ENCODE measurements around the gene PATZ1.
A peak's percentile ranks its signal among the peaks of the same experiment; 100 is the strongest.

PATZ1 gene

DNA sequence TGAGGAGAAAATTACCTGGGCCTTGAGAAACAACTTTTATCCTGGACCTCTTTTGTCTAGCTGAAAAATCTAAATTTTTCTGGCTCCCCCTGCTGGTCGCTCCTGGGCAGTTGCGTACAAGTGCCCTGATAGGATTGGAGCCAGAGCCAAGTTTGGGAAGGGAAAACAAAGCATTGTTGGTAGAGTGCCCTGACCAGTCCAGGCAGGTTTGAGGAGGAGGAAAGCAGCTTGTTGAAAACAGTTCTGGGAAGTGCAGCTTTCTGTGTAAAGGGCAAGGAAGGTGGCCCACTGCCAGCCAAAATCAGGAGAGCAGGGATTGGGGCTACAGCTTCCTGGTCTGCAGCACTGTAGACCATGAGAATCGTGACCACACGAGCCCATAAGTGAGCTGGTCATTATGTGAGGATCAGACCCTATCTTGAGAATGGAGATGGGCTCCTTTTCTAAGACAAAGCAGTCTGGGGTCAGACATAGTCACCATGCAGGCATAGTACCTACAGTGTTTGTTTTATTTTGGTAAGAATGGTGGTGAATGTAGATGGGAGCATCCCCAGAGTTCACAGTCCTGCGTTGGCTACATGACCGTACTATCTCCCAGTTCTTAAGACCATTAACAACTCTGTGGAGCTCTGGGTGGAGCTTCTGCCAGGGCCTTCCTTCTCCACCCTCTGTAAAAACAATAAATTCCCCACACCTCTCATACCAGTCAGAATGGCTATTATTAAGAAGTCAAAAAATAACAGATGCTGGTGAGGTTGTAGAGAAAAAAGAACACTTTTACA, 32.6 kb downstream of the PATZ1 start:
- DNase-seq, result peak; percentile 63

DNA sequence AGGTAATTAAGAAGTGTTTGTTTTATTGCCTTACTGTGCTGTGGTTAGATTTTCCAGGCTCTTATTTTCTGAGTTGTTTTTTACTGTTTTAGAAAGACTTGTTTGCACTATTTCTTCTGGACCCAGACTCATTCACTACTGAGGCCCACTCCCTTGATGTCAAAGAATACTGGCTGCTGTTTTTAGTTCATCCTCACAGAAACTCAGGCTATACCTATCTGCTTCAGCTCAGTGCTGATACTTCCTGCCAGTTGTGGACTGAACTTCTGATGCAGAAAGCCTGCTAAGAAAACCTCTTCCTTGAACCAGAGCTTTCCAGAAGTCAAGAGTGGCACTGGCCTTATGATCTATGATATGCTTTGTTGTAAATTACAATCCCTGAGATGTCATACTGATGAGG, 38.0 kb downstream of the PATZ1 start:
- no peak for DNase-seq

DNA sequence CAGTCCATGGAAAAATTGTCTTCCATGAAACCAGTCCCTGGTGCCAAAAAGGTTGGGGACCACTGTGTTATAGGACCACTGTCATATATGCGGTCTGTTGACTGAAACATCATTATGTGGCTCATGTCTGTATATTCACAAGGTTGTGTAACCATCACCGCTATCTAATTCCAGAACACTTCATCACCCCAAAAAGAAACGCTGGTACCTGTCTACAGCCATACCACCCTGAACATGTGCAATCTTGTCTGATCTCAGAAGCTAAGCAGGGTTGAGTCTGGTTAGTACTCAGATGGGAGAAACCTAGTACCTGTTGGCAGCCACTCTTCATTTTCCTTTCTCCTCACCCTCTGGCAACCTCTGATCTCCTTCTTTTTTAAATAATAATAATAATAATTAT, 41.0 kb downstream of the PATZ1 start:
- DNase-seq, result no peak

DNA sequence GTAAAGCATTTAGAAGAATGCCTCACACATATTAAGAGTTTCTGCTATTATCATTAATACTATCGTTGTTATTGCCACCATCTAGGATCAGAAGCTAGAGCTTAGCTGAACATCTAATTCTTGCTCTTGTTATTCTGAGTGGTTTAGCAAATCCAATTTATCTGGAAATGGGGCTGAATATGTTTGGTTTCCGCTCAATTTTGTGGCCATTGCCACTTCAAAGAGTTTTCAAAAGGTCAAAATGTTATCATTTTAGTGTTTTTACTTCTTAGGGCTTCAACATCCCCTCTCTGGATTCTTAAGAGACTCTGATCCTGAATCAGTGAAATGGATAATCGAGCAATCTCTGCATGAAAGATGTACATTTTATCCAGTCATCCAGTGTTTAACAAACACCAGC, 43.6 kb downstream of the PATZ1 start:
- no peak for DNase-seq

DNA sequence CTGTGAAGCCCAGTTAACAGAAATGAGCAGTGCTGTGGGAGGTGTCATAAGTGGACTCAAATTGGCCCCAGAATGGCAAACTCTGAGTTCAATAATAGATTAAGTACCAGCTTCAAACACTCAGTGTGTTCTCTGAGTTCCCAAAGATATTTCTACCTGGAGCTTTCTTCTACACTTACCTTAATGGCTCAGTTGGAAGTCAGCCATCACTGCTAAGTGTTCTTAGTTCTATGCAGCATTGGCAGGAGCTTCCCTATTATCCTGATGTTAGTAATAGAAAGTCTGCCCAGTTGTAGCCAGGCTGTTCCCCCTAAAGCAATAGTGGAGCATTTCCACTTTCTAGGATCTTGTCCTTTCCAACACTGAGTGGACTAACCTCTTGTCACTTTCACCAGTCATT, 44.1 kb downstream of the PATZ1 start:
- DNase-seq, result no peak

DNA sequence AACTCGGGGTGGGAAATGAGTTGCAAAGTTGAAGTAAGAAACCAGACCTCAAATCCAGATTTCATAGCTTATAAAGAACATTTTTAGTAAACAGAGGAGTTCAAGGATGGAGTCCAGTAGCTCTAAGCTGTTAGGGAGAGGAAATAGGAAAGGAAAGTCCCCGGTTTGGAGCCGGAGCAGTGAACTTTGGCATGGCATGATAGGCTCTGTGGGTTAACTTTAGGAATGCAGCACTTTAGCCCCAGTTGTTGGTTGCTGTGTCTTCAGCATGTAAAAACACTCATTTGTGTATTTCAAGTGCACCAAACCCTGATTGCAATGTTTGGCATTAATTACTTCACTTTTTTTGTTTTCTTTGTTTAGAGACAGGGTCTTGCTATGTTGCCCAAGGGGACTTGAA, 45.2 kb downstream of the PATZ1 start:
- no peak for DNase-seq

DNA sequence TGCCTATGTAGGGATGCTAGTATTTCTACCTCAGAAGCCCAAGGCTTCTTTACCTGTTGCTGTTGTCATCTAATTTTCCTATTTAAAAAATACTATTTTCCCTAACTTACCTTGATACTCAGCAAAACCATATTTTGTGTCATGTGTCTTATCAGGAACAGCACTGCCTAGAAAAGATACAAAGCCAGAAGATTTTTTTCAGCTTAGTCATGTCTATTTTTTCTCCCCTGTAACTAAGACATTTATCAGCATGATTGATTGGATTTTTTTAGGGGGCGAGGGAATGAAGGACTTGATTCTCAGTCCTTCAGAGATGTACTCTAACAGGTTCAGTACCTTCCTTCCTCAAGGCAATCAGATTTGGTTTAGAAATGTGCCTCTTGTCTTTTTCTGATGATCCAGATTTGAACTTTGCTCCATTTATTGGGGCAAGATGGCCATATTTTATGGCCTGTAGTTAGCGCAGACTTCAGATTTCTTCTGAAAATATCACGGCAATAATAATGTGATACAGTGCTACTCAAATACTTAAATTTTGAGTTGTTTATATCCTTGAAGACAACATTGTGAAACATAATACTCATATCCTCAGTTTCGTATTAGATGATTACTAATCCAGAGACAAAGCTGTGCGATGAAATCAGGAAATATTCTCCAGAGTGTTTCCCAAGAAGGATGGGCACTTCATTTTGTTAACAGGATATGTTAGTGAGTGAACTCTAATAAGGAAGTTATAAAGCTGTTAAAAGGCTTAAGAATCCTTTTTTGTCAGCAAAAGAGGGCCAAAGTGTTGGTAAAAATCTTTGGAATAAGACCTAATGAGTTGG, 50.1 kb downstream of the PATZ1 start:
- no peak for DNase-seq

DNA sequence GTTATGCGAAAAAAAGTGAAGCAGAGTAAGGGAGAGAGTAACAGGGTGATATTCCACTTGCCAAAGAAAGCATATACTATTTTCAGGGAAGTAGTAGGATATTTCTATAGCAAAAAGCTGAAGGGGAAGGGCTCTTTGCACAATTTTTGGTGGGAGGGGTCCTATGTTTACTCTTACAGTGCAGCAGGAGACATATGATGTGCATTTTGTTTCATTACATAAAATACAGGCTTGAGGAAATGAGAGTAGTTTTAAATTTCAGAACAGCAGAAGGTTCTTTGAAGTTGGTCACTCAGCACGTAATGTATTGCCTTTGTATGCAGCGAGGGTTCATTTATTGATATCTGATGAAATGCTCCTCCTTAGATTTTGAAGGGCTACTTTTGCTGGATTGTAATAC, 50.8 kb downstream of the PATZ1 start:
- no peak for DNase-seq

DNA sequence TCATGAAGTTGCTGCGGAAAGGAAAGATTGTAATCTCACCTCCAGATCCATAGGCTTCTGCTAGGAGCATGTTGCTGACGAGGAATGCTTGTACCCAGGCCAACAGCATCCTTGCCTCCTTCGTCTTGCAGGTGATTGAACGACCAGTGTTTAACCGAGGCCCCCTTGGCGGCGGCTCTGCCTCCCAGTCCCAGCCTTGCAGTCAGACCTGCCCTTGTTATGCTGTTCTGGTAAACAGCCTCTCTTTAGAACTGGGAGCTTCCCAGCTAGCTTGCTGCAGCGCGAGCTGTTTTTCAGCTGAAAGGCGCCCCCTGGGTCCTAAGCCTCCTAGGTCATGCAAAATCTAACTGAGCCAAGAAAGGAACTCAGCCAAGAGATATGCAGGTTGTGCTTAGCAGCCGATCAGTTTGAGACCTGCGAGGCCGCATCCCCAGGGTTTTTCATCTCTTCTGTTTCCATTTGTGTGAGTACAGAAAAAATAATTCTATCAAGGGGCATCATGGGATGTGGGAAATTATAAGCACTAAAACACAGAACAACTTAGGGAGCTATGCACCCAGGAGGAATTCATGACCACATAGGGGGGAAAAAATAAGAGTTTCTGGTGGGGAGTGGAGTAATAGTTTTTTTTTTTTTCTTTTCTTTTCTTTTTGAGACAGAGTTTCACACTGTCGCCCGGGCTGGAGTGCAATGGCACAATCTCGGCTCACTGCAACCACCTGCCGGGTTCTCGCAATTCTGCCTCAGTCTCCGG, 53.7 kb downstream of the PATZ1 start, which contains the start of gene PIK3IP1:
TSS of gene PIK3IP1 (minus strand) at position 253 of the 754 bp plus-strand sequence. CDS start at position 109, 144 bp downstream.
- peak; percentile 77 for DNase-seq

DNA sequence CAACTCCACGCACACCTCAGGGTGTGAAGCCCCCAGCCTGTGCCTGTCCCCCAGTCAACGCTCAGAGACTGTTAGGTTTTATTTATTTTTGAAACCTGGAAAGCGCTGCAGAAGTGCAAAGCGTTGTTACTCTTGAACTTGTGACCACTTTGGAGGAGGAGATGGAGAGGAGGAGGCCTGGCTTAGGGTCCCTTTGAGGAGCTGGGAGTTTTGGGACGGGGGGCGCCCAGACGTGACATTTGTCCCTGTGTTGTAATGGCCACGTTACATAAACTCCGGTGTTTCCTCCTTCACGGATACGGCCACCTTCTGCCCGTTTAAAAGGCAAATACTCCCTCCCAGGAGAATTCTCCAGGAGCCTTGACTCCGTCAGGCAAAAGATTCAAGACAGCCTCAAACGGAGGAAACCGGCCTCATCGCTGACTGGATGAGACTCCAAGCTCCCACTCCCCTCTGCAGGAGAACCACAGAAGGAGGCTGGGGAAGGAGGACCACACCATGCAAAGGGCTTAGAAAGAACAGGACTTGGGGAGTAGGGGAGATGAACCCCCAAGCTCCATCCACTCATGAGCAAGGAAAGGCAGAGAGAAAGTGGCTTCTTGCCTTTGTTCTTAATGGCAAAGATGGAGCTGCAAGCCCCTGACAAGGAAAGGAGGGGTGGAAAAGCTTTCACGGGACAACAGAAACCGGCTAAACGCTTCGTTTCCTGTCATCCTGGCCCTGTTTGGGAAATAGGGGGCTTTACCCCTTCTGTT, 54.5 kb downstream of the PATZ1 start:
- peak; percentile 67 for DNase-seq

DNA sequence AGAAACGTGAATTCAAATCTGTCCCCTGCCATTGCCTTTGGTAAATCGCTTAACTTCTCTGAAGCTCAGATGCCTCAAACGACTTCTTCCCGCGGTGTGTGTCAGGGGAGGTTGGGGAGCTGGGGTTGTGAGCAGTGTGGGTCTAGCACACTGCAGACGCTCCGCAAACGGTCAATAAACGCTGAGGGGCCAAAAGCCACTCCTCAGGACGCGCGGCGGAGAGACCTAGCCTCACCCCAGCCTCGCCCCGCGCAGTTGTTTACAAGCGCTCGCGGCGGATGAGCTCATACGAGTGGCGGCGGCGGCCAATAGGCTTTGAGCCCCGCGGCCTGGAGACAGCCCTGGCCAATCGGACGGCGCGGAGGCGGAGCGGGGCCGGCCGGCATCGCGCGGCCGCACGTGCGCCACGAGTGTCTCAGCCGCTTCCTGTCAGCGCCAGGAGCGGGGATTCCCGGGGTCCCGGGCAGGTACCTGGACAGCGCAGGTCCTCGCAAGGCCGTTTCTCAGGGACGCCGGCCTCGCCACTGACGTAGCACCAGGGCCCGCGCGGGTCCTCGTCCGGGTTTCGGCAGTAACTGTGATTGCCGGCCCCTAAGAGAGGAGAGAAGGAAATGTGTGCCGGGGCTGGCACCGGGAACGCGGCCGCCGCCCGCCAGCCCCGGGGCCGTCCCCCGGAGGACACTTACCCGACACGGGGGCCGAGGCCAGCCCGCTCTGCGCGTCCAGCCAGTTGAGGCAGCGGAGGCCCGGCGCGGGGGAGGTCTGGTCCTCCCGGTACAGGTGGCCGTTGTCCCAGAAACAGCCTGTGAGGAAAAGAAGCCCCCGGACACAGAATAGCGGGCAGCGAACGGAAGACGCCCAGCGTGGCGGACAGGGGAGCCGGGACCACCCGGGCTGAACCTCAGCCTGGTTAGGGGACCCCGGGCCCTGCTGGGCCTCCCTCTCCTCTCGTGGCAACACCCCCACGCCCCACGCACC, 55.4 kb downstream of the PATZ1 start:
- DNase-seq, result peak; percentile 68

DNA sequence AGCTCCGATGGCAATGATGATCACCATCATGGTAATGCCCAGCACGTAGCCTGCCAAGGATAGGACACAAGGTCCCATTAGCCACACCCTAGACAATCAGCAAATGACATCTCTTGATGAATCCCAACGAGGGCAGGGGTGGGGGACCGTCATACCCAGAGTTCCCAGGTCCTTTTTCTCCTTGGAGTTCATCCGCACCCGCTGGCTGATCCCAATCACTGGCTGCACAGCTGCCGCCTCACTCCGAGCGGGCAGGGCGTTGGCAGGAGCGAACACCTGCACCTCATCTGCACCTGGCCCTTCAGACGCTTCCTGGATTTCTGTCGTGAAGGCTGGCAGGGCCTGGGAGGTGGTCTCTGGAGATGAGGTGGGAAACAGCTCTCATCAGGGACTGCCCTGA, 56.8 kb downstream of the PATZ1 start:
- DNase-seq, result no peak

DNA sequence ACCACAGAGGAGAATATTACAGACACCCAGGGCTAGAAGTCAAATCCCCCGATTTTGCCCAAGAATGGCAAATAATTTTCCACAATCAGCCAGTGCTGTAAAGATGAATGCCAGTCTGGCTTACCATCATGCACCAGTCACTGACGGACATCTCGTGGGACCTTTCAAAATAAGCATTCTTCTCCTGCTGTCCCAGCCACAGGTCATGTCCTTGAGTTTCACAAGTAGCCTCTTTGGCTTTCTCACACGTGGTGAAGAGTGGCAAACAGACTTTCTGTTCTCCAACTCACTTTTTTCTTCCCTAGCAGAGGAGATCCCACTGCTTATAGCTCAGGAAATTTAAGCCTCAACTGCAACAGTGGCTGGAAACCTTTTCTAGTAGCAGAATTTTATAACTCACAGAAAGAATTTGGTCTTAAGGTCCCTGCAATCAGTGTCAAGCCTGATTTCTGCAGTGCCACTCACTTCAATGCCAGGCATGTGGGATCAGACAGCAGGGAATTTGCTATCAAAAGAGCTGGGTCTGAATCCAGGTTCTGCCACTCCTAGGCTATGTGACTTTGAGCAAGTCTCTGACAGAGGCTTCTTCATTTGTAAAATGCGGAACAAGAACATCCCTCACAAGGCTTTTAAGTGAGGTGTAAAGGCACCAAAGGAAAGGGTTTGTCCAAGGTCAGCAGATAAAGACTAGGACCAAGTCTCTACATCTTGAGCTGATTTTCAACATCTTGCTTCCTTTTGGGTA, 57.5 kb downstream of the PATZ1 start:
- no peak for DNase-seq

DNA sequence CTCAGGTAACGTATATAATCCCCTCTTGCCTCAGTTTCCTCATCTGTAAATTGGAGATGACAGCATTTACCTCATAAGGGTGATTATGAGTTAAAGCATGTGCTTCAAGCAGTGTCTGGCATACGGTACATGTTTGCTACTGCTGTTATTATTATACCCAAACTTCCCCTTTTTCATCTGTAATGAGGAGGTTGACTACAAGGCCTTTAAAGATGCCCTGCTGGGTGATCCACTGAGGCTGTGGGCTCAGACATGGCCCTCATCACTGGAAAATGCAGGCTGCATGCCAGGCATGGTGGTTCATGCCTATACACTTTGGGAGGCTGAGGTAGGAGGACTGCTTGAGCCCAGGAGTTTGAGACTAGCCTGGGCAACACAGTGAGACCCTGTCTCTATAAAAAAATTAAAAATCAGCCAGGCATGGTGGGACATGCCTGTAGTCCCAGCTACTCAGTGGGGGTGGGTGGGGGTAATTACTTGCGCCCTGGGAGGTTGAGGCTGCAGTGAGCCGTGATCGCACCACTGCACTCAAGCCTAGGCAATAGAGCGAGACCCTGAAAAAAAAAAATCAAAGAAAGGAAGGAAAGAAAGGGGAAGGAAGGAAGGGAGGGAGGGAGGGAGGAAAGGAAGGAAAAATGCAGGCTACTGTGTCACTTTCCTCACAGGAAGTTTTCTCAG, 58.2 kb downstream of the PATZ1 start:
- peak; percentile 18 for DNase-seq

DNA sequence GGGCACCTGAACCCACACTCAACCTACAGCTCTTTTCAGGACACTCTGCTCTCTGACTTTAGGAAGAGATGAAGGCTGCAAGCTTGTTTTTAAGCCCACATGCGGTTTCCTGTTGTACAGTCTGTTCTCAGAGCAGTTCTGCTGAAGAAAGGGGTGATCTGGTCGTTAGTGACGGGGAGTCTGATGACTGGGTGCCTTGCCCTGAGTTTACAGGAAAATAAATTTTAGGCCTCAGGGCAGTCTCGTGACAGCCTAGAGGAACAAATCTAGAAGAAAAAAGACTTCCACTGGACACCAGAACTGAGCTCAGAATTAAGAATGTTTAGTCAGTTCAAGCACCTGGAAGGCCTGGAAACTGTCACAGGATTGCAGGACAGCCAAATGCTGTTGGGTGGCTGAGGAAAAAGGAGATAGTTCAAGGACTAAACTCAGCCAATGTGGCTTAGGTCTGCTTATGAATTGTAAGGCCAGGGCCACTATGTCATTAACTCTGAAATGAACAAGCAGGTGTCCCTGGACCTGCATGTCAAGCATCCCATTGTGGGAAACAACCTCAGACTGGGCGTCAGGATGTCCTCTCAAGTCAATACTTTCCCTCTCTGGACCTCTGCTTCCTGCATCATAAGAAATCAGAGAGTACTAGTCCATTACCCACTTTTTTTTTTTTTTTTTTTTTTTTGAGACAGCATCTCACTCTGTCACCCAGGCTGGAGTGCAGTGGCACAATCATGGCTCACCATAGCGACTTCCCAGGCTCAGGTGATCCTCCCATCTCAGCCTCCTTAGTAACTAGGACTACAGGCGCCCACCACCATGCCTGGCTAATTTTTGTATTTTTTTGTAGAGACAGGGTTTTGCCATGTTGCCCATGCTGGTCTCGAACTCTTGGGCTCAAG, 59.5 kb downstream of the PATZ1 start:
- DNase-seq, result peak; percentile 42

DNA sequence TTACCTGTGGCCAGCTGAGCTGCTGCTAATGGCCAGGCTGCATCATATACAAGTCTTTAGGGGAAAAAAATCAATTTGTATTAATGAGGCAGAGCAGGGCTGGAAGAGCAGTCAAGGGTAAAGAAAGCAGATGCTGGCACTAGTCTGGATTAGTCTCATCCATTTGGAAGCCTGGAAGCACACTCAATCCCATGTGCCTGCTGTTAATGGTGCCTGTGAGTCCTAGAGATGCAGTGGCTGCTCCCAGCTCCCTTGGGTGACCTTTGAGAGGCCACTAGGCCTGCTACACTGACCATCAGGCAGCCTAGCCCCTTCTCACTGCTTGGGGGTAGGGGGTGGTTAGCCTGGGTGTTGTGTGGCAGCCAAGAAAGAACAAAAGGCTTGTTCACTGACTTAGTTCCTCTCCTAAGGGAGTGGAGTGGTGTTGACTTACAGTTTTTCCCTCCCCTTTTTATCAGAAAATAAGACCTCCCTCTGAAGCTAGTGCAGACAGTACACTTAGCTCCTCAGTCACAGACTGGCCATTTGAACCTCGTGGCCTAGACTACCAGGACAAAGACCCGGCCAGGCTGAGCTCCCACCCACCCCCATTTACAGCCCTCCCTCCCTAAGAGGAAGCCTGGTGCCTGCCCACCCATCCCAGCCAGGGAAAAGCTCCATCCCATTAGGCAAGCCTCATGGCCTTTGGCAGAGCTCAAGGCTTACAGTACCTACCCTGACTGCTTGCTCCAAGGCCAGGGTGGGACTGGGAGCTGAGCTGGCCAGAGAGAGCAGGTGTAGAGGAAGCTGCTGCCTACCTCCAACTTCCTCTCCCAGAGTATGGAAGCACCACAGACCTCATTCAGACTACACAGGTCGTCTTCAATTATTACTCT, 61.6 kb downstream of the PATZ1 start:
- DNase-seq, result no peak

DNA sequence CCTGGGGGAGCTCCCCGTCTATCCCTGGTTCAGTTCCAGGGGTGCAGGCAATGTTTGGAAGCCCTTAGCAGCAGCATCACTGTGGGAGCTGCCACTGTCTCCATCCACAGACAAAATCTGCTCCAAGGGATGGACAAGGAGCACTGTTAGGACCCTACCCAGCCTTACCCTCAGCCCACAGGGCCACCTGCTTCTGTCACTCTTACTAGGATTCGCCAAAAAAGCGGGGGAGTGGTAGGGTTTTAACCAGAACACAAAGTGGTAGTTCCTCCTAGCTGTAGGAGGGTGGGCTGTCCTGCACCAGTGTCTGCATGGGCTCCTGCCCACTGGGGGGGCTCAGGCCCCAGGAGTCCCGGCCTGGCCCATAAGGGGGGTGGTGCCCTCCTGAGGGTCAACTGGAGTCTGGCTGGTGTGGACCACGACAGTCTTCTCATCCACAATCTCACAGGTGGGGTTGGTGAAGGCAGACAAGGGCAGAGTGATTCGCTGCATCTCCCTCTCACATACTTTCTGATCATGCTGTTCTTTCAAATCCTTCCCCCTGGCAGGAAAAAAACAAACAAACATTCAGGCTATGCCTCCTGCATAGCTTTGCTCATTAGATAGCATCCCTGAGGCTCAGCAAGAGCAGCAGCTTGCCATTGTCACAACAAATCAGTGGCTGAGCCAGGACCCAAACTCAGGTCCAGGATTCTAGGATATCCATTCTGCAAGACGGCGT, 63.2 kb downstream of the PATZ1 start:
- no peak for DNase-seq
